IPS DF 6.9 (cell line): ENCODE results near the gene KRTAP5-6.

ENCODE experiments used
- DNase-seq: peaks from one replicate; pipeline ENCODE4 v3.0.0-alpha.2; 2013; ENCODE audit warnings: low read depth, low spot score
- H3K27ac ChIP-seq: one replicate; pipeline ENCODE4 v1.5.1; 2013; ENCODE audit warnings: low read length, control low read depth
- H3K27me3 ChIP-seq: 2 replicates; pipeline ENCODE4 v1.6.1; 2013; ENCODE audit warnings: mild to moderate bottlenecking, low read length; ENCODE audit not compliant: control insufficient read depth, insufficient read depth
- H3K36me3 ChIP-seq: 2 replicates; pipeline ENCODE4 v1.6.1; 2013; ENCODE audit warnings: low read length; ENCODE audit not compliant: control insufficient read depth, insufficient read depth
- H3K4me1 ChIP-seq: 2 replicates; pipeline ENCODE4 v1.6.1; 2013; ENCODE audit warnings: low read length; ENCODE audit not compliant: control insufficient read depth, insufficient read depth
- H3K4me3 ChIP-seq: 2 replicates; pipeline ENCODE4 v1.5.1; 2013; ENCODE audit warnings: mild to moderate bottlenecking, low read length
- H3K9me3 ChIP-seq: 2 replicates; pipeline ENCODE4 v1.6.1; 2013; ENCODE audit warnings: low read length, inconsistent platforms; ENCODE audit not compliant: control insufficient read depth, insufficient read depth
- WGBS: extraction: QIAGEN DNeasy Blood & Tissue Kit; methylation state at CpG from one replicate; pipeline ENCODE4 v1.1.7; 2013; ENCODE audit warnings: mixed read lengths, missing lambda C conversion rate; ENCODE audit not compliant: insufficient read length, insufficient coverage; 5-methylcytosine and 5-hydroxymethylcytosine counted together

KRTAP5-6 gene

DNA sequence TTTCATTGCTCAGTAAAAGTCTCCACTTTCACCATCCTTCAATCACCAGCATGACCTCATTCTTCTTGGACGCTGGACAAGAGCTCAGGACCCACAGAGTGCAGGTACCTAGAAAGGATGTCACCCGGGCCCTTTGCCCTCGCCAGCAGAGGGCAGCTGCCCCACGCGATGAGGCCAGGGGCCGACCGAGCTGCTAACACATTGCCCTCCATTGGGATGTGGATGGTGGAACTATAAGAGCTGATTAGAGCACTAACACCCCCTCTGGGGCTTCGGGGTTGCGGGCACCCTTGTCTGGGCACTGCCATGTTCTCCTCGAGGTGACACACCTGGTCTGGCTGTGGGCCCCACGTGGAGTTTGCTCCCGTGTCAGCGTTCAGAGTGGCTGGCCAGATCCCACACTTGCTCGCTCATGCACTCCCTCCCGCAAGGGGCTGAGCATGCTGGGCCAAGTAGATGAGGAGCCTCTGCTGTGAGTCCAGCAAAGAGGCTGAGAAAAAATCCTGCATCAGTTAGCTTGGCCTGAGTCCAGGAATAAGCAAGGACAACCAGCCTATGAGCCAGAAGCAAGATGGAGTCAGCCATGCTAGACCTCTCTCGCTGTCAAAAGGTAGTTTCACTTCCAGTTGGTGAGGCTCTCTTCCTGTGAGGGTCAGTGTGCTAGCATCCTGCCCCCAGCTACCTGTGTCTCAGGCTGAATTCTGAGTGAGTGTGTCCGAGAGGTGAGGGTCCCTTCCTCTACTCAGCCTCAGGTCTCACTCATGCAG is 9.8 kb downstream of the KRTAP5-6 start:
- H3K4me1 ChIP-seq: no peaks in the 10 kb centered on the region
- no peaks in the 10 kb centered on the region for H3K9me3 ChIP-seq
- H3K27me3 ChIP-seq: no peaks in the 10 kb centered on the region
- WGBS: no CpG with 5 or more reads among the region's 17 CpGs
- no peak overlapping the region for H3K4me3 ChIP-seq
- H3K27ac ChIP-seq: no peak overlapping the region
- H3K36me3 ChIP-seq: no peaks in the 10 kb centered on the region
- no peak for DNase-seq

- Histone ChIP-seq H3K36me3 (no peaks in the 10 kb centered on the region), H3K4me3 (no peak overlapping the region), H3K4me1 (no peaks in the 10 kb centered on the region), H3K27ac (no peak overlapping the region), H3K9me3 (no peaks in the 10 kb centered on the region), H3K27me3 (no peaks in the 10 kb centered on the region)
- no CpG with 5 or more reads among the region's 4 CpGs for WGBS
- no peak for DNase-seq
Measured at GRCh38 chr11:1707751-1708150, 10.8 kb downstream of the KRTAP5-6 start.

DNA sequence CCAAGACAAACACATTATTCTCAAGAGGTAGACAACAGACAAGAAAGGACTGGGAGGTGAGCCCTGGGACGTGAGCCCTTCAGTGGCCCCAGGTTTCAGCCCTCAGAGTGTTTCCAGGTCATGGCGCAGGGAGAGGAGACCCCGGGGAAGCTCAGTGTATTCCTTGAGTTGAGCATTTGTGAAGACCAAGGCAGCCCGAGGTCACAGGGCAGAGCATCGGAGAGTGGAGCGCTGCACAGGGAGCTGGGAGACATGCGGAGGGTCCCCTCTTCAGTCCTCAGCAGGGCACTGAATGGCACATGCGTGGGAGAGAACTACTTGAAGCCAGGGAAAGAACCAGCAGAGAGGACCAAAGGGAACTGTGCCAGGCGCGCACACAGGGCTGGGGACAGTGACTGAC is 11.7 kb downstream of the KRTAP5-6 start:
- no peak overlapping the region for H3K27ac ChIP-seq
- no CpG with 5 or more reads among the region's 10 CpGs for WGBS

DNA sequence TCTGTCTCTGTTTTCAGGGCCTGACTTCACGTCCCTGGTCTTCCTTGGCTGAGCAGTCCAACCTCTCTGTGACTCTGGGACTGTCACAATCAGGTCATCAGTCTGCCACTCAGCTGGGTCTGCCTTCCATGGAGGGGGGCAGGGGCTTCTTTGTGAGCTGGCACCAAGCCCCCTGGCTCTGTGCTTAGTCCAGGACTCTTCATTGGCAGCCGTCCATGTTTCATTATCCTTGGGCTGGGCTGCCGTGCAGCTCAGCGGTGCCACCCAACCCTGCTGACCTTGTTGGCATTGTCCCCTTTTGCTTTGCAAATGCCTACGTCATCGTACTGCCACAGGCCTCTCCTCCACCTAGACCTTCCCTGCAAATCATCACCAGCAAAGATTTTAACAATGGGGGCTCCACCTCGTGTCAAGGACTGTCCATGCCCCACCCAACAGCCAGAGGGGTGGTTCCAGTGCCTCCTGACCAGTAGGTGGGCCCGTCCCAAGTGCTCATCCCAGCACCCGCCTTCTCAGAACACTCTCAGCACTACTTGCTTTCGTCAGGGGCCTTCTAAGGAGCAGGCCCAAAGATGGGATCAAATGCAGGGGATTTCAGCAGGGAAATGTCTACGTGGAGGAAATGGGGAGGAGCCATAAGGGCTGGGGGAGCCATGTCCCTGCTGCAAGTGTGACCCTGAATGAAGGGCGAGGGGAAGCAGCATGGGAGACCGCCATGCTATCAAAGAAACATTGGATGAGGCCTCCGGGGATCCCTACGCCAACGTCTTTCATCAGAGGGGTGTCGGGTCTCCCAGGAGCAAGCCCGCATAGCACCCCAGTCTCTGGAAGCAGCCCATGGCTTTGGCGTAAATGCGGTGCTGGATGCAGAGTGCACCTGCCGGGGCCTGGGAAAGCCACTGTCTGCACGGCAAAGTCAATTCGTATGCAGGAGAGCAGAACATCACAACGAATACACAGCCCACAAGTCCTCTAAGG is 18.2 kb downstream of the KRTAP5-6 start:
- no peaks in the 10 kb centered on the region for H3K4me1 ChIP-seq
- no peak for DNase-seq
- no peaks in the 10 kb centered on the region for H3K36me3 ChIP-seq
- no peaks in the 10 kb centered on the region for H3K9me3 ChIP-seq
- no peak overlapping the region for H3K4me3 ChIP-seq
- no peak overlapping the region for H3K27ac ChIP-seq
- no peaks in the 10 kb centered on the region for H3K27me3 ChIP-seq
- WGBS: no CpG with 5 or more reads among the region's 24 CpGs

More for the DNA sequence above, 11.7 kb downstream of the KRTAP5-6 start:
- no peaks in the 10 kb centered on the region for H3K4me1 ChIP-seq
- H3K4me3 ChIP-seq: no peak overlapping the region
- H3K36me3 ChIP-seq: no peaks in the 10 kb centered on the region
- no peaks in the 10 kb centered on the region for H3K9me3 ChIP-seq
- no peak for DNase-seq
- no peaks in the 10 kb centered on the region for H3K27me3 ChIP-seq

GRCh38 chr11:1717745-1718144 is 20.8 kb downstream of the KRTAP5-6 start:
- Histone ChIP-seq H3K27me3 (no peaks in the 10 kb centered on the region), H3K36me3 (no peaks in the 10 kb centered on the region), H3K9me3 (no peaks in the 10 kb centered on the region), H3K4me3 (no peak overlapping the region), H3K27ac (no peak overlapping the region), H3K4me1 (no peaks in the 10 kb centered on the region)
- DNase-seq: no peak
- WGBS: no CpG with 5 or more reads among the region's 8 CpGs

DNA sequence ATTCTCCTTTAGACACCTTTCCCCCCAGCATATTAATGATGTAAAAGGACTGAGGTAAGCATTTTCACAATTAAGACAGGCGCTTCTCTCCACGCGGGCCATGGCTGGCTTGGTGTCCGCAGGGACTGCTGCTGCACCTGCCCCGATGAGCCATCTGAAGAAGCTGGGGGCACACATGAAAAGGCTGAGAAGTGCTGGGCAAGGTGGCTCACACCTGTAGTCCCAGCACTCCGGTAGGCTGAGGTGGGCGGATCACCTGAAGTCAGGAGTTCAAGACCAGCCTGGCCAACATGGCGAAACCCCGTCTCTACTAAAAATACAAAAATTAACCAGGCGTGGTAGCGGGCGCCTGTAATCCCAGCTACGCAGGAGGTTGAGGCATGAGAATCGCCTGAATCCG is 21.3 kb downstream of the KRTAP5-6 start:
- H3K4me1 ChIP-seq: no peaks in the 10 kb centered on the region
- no peaks in the 10 kb centered on the region for H3K9me3 ChIP-seq
- no peaks in the 10 kb centered on the region for H3K36me3 ChIP-seq
- no peak overlapping the region for H3K27ac ChIP-seq
- DNase-seq: no peak
- H3K27me3 ChIP-seq: no peaks in the 10 kb centered on the region
- H3K4me3 ChIP-seq: no peak overlapping the region
- WGBS: no CpG with 5 or more reads among the region's 15 CpGs

- Histone ChIP-seq H3K9me3 (no peaks in the 10 kb centered on the region), H3K36me3 (no peaks in the 10 kb centered on the region), H3K27me3 (no peaks in the 10 kb centered on the region), H3K27ac (no peak overlapping the region), H3K4me3 (no peak overlapping the region), H3K4me1 (no peaks in the 10 kb centered on the region)
- no peak for DNase-seq
- WGBS: no CpG with 5 or more reads among the region's 8 CpGs
Measured at GRCh38 chr11:1719781-1720180, 22.8 kb downstream of the KRTAP5-6 start.

GRCh38 chr11:1727096-1727690 is 30.2 kb downstream of the KRTAP5-6 start:
- Histone ChIP-seq H3K9me3 (no peaks in the 10 kb centered on the region), H3K27me3 (no peaks in the 10 kb centered on the region), H3K27ac (no peak overlapping the region), H3K4me3 (no peak overlapping the region), H3K4me1 (no peaks in the 10 kb centered on the region), H3K36me3 (no peaks in the 10 kb centered on the region)
- WGBS: no CpG with 5 or more reads among the region's 11 CpGs
- no peak for DNase-seq

DNA sequence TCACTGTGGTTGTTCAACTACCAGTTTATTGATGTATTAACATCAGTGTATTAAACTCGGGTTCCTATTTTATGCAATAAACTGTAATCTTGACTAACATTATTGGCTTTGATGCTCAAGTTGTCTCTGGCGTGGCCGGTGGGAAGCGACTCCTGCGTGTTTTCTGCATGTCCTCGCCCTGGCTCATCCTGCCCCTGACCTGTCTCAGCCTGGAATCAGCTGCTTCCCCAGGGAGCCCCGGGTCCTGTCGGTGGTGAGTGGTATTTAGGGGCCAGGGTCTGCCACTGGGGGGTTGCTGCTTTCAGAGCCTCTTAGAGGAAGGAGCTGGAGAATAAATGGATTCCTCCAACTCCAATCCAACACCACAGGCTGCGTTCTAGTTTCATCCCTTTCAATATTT is 30.9 kb downstream of the KRTAP5-6 start:
- Histone ChIP-seq H3K27ac (no peak overlapping the region), H3K9me3 (no peaks in the 10 kb centered on the region), H3K4me3 (no peak overlapping the region), H3K4me1 (no peaks in the 10 kb centered on the region), H3K27me3 (no peaks in the 10 kb centered on the region), H3K36me3 (no peaks in the 10 kb centered on the region)
- WGBS: no CpG with 5 or more reads among the region's 9 CpGs
- no peak for DNase-seq

DNA sequence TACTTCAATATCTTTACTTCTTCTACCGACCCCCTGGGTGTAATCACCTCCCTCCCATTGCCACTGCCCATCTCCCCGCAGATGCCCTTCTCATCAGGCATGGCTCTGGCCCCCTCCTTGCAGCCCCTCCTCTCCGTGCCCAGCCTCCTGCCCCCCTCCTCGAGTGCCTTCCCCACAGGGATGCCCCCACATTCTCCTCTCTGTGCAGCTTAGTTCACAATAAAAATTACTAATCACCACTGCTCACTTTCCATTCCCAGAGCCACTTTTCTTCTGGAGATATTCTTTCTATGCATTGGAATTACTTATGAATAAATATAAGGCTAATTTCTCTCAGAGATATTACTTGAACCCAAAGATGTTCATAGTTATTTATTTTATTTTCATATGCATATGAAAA is 31.3 kb downstream of the KRTAP5-6 start:
- no peak overlapping the region for H3K27ac ChIP-seq
- H3K36me3 ChIP-seq: no peaks in the 10 kb centered on the region
- no peaks in the 10 kb centered on the region for H3K27me3 ChIP-seq
- no peak overlapping the region for H3K4me3 ChIP-seq
- no peaks in the 10 kb centered on the region for H3K9me3 ChIP-seq
- DNase-seq: no peak
- no CpG with 5 or more reads among the region's 4 CpGs for WGBS
- no peaks in the 10 kb centered on the region for H3K4me1 ChIP-seq
